ENCODE data around the gene TRIP12. TPM values are rescaled to one million over a fixed set of nuclear protein-coding genes. Genes with fewer than 3 reads are reported as not detected.

TRIP12 gene
- total and polyA plus RNA-seq, 2 of the 13 experiments (the other 11 are each of a cell fraction or from before 2014, with no cell fraction given): 72.1 to 153 TPM

DNA sequence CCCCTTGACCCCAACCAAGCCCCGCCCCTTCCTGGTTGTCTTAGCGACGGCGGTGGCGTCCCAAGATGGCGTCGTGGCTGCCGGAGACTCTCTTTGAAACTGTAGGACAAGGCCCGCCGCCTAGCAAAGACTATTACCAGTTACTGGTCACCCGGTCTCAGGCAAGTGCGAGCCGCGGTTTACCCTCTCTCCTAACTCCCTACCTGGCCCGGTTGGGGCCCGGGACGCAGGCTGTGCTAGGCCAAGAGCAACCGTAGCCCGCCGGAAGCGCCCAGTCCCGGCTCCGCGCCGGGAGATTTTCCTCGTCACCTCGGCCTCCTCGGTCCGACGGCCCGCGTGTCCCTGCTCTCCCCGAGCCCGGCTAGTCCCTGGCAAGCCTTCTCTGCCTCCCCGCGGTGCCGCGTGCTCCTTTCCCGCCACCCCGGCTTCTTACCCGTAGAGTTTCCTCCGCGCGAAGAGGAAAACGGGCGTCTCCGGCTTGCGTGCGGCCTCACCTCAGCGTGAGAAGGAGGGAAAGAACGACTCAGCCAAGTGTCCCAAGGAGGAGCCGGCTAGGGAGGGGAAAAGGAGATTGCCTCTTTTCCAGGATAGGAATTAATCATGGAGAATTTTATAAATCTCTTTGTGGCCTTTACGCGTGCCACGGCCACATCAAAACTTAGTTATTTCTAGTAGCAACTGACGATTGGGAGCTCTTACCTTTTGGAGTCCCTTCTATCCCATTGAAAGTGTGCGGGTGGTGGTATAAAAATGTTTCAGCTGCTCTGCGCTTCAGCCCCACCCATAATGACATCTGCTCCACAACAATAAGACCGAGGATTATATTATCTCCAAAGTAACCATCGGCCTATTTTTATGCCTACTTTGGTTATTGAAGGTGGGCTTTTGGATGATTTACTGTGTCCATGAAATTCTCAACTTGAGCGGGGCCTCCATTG is 909 bp upstream of the TRIP12 start, which contains the start of gene FBXO36 (continued):
- TF ChIP-seq, protein P1, sequence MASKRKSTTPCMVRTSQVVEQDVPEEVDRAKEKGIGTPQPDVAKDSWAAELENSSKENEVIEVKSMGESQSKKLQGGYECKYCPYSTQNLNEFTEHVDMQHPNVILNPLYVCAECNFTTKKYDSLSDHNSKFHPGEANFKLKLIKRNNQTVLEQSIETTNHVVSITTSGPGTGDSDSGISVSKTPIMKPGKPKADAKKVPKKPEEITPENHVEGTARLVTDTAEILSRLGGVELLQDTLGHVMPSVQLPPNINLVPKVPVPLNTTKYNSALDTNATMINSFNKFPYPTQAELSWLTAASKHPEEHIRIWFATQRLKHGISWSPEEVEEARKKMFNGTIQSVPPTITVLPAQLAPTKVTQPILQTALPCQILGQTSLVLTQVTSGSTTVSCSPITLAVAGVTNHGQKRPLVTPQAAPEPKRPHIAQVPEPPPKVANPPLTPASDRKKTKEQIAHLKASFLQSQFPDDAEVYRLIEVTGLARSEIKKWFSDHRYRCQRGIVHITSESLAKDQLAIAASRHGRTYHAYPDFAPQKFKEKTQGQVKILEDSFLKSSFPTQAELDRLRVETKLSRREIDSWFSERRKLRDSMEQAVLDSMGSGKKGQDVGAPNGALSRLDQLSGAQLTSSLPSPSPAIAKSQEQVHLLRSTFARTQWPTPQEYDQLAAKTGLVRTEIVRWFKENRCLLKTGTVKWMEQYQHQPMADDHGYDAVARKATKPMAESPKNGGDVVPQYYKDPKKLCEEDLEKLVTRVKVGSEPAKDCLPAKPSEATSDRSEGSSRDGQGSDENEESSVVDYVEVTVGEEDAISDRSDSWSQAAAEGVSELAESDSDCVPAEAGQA (IDR thresholded peaks at IDR 0.05; ENCODE audit: low read depth): peak; percentile 66; the same call in 1 of the 2 replicates
- TF ChIP-seq, protein P1 (CRISPR knock-in tag; IDR thresholded peaks at IDR 0.05; ENCODE audit: borderline replicate concordance): no peak
- no peak for TF ChIP-seq ATRX (CRISPR knock-in tag; IDR thresholded peaks at IDR 0.05; ENCODE audit: borderline replicate concordance)
